Stimulated activated CD4-positive, alpha-beta T cell treated with anti-CD3 and anti-CD28 coated beads, Interleukin-2, amount 100 ng/mL, for 48 hours (primary cell): ENCODE data around the gene ASIC3.

Experiments used
- DNase-seq, 2 donors: peaks; one replicate each; pipeline ENCODE4 v3.0.0-alpha.2; 2020

ASIC3 gene

DNA sequence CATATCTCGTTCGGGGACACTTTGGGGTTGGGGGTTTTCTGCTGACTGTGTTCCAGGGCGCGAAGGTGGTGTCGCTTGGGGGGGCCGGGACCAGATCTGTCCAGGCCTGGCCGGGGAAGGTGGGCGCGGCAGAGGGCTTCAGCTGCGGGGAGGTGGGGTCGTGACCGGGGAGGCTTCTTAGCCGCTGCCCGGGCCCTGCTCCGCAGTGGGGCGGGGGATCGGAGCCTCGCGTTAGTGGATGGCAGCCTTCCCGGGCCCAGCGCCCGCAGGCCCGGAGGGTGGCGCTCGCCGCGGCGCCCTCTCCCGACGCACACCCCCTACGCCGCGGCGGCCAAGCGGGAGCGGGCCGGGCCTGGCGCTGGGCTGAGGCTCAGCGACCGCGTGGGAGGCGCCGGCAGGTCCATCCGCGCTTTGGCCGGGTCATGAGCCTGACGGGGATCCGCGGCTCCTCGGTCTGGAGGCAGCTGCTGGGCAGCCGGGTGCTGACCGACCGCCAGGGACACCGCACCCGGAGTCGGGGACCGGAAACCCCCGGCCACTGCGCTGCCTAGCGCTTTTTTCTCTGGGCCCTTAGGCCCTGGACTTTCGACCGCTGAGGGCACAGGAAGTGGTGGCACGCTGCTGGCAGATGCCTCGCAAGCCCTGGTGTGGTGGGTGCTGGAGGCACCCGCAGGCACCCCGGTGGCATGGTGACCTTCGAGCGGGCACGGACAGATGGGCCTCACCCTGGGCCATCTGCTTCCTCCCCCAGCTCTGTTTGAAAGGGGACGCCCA, 39.1 kb downstream of the ASIC3 start:
- DNase-seq, result peak in 1 of 2 donors; percentile 33

DNA sequence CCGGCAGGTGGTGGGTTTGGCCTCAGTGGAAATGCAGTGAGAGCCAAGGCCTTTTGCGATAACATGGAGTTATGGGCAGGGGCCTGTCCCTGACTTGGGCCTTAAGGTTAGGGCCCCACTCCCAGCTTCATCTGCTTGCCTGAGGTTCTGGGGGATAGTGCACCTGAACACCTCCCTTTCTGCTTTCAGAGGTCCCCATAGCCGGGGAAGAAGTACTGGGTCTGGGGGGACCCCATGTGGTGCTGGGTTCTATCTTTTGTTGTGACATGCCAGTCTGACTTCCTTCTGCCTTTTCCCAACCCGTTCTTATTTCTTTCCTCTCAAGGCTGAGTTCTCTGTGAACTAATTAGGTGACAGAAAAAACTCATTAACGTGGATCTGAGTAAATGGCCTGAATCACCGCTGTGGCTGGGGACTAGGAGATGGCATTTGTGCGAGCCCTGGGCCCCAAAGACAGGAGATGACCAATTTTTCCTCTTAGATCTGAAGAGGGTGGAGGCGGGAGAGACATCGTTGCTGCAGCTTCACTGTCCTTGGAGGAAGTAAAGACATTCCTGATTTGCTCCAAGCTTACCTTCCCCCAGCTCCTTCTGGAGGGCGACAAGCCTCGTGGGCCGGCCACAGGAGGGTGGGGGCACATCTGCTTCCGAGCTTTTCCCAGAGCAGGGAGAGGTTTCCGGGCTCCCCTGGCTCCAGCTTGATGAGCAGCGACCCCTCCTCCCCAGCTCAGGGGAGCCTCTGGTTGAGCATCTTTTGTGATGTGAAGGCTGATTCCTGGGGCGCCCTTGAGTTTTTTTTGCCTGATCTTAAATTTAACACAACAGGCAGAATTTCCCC, 39.9 kb downstream of the ASIC3 start:
- DNase-seq, result no peak

DNA sequence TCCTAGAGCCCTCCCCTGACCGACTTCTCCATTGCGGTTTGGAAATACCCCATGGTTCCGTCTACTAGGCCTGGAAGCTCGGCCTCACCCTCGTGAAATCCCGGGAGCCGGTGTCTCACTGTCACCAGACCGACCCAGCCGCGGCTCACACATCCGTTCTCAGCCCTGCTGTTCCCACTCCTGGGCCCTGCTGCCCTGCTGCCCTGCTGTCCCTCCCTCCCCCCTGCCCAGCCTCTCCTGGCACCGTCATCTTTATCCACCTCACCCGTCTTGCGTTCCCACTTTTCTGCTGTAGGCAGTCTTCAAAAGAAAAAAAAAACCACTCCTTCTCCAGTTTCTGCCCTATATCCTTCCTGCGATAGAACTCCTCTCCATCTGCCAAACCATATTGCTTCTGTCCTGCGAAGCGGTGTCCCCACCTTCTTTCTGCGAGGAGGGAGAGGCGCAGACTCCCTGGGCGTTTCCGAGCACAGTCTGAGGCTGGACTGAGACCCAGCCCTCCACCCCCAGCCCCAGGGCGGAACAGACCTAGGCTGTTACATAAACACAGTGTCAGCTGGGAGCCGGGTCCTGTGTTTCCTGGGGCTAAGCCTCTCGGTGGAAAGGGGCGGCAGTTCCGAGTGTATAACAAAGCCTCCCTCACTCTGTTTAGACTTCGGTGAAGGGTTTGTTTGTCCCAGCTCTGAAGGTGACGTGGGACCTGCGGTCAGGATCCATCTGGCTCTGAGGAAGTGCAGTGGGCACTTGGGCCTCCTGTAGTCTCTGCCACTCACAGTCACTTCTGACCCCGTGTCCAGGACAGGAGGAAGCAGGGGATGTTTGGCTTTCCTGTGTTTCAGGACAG, 40.7 kb downstream of the ASIC3 start:
- no peak for DNase-seq

DNA sequence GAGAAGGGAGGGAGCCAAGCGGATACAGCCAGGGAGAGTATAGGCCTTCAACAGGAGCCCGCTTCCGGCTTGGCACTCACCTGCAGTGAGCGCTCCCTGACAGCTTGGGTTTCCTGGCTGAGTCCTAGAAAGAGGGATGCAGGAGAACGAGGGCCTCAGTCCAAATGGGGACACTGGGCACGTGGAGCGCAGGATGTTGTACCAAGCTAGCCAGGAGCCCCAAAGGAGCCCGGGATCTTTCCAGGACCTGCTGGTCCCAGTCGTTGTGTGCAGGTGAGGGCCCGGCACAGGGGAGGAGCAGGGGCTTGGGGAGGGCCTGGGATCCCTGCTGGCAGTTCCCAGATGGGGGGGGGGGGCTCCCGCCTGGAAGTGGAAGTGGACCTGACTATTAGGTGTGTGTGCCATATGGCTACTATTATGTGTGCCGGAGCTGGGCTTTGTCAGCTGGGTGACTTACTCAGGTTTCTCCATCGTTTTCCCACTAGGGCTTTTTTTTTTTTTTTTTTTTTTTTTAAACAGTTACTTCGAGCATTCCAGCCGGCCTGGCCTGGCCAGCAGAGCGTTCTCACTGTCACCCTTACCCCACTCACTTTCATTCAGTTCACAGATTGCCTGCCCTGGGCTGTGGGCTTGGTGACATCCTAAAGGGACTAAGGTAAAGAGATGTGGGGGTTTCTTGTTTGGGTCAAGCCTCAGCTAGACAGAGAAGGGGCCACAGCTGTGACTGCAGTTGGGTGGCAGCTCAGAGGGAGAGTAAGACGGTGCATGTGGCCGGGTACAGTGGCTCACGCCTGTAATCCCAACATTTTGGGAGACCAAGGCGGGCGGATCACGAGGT, 41.8 kb downstream of the ASIC3 start:
- no peak for DNase-seq

DNA sequence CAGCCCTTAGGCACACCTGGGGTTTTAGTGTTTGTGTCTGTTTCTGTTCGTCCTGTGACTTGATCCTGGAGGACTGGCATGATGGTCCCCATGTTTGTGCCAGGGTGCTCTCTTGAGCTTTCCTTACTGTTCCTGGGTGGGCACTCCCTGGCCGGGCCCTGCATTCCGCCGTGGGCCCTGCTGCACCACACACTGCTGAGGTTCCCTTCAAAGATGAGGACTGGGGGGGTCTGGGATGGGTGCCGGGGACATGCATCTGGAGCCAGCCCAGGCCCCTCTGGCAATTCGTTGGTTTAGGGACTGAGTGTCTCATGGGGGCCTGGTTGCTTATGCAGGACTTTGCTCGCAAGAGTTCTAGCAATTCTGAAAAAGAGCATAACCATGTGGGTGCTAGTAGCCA, 42.7 kb downstream of the ASIC3 start:
- DNase-seq, result no peak

DNA sequence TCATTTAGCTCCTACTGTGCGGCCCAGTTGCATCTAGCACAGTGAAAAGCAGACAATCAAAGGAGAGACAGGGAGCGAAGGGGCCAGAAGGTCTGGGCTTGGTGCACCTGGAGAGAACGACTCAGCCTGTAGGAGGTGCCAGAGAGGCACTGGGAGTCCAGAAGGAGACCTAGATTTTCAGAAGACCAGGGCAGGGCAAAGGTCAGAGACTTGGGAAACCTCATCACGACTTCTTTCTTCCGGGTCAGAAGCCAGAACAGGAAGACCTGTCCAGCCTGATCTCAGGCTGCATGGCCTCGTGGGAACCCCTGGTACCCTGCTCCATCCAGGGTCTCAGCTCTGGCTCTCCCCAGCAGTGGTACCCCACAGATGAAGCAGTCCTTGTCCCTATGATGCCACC, 43.1 kb downstream of the ASIC3 start:
- no peak for DNase-seq

DNA sequence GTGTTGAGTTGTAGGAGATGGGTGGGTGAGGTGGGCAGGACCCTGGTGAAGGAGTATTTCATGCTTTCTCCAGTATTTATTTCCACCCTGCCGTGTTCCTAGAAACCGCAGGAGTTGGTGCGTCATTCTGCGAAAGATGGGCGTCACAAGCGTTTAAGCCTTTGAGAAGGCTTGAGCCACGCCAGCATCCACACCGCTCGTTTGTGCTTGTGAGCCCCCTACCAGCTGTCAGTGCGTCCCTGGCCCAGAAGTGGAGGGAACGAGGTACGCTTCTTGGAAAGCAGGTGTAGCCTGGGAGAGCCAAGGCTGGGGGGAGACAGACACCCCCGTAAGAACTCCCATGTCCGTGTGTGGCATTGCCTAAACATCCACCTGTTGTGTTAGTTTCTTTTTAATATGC, 43.7 kb downstream of the ASIC3 start:
- DNase-seq, result no peak

DNA sequence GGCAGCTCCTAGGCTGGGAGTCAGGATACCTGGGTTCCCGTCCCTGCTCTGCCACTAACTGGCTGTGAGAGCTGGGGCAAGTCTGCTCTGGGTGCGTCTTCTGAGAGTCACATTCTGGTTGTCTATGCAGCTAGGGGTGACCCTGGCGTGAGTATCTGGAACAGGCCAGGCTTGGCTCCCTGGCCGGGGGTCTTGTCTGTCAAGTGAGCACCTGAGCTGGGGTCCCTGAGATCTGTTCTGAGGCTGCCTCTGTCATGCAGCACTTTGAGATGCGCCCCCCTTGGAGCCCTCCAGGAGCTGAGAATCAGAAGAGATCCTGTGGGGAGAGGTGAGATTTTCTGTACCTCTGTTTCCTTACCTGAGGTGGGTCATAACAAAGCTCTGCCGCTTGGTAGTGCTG, 45.4 kb downstream of the ASIC3 start:
- DNase-seq, result no peak

DNA sequence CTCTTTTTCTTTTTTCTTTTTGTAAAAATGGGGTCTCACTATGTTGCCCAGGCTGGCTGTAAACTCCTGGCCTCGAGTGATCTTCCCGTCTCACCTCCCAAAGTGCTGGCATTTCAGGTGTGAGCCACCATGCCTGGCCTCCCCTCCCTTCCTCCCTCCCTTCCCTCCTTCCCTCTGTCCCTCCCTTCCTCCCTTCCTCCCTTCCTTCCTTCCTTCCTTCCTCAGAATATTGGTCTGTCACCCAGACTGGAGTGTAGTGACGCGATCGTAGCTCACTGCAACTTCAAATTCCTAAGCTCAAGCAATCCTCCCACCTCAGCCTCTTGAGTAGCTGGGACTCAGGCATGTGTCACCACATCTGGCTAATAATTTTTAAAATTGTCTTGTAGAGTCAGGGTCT, 46.3 kb downstream of the ASIC3 start:
- no peak for DNase-seq

DNA sequence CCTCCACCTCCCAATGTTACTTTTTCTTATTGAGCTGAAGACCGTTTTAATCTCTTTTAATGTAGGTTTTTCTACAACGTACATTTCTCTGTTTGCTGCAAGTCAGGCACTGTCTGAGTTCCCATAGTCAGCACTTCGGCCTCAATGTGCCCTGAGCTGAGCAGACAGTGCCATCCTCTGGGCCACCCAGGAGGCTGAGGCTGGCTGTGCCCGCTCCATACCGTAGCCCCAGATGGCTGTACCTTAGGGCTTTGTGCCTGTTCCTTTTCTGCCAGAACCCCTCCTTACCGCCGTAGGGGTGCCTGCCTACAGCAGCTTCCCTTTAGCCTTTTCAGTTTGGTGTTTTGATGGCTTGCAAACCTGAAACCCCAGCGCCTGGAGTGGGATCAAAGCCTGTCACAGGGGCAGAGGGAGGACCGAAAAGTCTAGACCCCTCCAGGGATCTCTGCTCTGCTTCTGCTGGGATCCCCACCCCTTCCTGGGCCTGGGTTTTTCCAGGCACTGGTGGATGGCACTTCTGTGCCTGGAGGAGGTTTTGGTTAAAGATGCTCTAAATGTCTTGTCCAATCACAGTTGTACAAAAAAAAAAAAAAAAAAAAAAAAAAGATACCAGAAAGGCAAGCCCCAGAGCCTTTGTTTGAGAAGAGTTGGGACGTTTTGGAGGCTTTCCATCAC, 46.9 kb downstream of the ASIC3 start:
- no peak for DNase-seq

DNA sequence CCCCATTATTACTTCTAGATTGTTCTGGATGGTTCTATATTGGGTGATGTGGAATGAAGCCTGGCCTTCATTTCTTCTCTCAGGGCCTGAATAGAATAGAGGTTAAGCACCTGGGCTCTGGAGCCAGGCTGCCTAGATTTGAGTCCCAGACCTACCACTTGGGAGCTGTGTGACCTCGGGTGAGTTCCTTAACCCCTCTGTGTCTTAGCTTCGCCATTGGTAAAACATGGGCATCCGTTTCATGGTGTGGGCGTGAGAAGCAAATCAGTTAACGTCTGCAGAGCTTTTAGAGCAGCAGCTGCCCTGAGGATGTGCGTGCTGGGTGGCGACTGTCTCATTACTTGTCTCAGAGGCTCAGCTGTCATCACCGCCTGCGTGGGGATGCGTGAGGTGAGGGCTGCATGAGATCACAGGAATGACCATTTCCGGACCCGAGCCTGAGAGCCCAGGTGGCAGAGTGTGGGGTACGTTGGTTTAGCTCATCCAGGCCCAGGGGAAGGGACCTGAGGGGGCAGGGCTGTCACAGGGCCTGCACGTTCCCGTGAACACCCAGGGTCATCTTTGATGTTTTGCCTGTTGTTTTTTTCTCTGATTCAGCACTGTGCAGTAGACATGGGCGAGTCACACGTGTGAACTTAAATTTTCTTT, 47.6 kb downstream of the ASIC3 start:
- DNase-seq, result no peak

DNA sequence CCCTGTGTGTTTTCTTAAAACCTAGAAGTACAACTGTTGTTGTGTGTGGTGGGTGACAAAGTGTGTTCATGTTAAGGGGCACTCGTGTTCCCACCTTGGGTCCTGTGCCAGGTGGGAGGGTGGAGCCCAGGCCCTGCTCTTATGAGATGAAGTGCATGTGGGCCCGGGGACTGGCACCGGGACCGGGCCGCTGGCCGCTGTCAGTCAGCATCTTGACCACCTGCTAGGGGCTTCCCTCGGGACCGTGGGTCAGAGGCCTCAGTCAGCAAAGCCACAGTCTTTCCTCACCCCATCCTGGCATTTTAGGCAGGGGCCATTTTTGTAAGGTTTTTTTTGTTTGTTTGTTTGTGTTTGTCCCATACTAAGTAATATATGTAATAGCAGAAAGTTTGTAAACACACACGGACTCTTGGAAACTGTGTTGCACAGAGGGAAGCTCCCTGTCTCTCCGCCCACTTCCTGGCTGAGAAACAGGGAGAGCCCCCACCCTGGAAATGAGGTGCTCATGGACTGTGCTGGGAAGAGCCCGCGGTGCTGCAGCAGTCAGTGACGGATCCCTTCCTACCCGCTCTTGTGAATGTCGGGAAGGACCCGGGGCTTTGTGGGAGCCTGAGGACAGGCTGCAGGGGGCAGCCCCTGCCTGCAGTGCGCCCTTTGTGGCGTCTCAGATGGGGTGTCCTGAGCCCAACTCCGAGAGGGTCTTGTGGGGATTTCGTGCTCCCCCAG, 51.3 kb downstream of the ASIC3 start:
- no peak for DNase-seq

DNA sequence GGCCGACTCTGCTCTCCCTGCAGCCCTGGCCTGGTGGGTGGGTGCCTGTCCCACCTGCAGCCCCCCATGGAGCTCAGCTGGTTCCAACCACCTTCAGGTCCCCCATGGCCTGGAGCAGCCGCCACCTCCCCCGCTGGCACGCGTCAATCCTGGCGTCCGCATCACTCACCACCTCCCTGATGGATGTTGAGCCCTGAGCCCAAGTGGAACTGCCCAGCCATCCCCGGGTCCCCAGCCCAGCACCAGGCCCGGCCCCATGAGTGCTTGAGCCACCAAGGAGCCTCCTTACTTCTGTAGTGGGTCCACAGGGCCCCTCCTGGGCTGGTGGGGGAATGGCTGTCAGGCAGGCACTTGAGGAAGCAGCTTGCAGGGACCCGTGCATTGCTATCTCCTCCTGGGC, 52.6 kb downstream of the ASIC3 start:
- no peak for DNase-seq

DNA sequence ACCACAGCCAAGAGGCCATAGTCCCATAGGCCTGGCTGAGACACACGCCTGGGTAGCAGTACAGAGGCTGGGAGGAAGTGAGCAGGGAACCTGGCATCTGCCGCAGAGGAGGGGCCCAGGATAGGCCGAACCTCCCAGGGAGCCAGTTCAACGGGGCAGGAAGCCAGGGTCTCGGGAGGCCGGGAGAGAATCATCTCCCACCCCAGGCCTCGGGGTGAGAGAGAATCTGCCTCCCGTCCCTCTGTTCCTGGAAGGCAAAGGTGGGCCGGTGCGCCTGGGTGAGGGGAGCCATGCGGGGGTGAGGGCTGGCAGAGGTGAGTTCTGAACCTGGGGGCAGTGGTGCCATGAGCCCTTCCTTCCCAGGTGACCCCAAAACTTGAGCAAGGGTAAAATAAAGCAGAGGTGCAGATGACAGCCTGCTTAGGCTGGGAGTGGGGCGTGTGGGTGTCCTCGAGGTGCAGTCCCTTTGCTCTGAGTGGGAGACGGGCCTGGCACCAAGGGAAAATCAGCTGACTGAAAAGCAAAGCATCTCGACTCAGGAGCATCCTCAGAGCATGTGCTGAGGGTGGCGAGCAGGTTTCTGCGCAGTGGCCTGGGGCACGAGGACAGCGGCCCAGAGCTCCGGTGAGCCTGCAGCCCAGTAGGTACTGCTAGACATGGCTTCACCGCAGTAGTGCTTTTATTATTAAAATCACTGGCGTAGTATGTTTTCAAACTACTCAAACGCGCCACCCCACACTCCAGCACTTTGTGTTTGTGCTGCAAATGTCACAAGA, 53.5 kb downstream of the ASIC3 start:
- no peak for DNase-seq
